K562 (cell line): Measurements from ENCODE around the gene FMOD. TPM values are rescaled to one million over a fixed set of nuclear protein-coding genes. Genes with fewer than 3 reads are reported as not detected.

Experiments used
- ATAC-seq: fragments of 200-7000 bp; cut with Tn5 transposase; 3 replicates; pipeline ENCODE4 v1.9.1; 2020; ENCODE audit warnings: moderate library complexity
- BruUV-seq: library from RNA; stranded (reverse); fragments of 400-500 nt; replicated peaks from 2 replicates; lab custom pipeline; 2021; lab: Mats Ljungman, UMichigan
- CTCF ChIA-PET: fragments of 300-600 bp; formaldehyde crosslinking; extraction: SDS; loops from one replicate; lab custom pipeline; 2021; ENCODE audit warnings: low intra/inter-chr PET ratio; lab: Yijun Ruan, JAX
- POLR2A ChIA-PET: fragments of 300-600, 350-650 bp; sonication (Branson Sonifier 250); formaldehyde crosslinking; extraction: SDS; loops from one replicate; lab custom pipeline; 2021; ENCODE audit warnings: antibody characterized with exemption, inconsistent platforms; lab: Yijun Ruan, JAX
- DNase-seq, 4 experiments: peaks; one replicate each; pipeline versions ENCODE4 v3.0.0 to v3.0.0-alpha.2; 2011 to 2018; ENCODE audit warnings: low spot score in 3 of 4, mixed read lengths in 3 of 4; ENCODE audit errors: extremely low read depth in 1 of 4
- FAIRE-seq: peaks from 2 replicates; lab custom pipeline; 2011; peaks lifted over from hg19 to GRCh38; lab: Jason Lieb, UNC
- H2AFZ ChIP-seq: 2 replicates; pipeline ENCODE4 v1.6.0; 2011; ENCODE audit warnings: low read depth, low read length, control low read depth, inconsistent platforms
- H3K27ac ChIP-seq: fragments of 200-600 bp; 3 replicates; pipeline ENCODE4 v1.8.0; 2011; ENCODE audit warnings: low read depth, mild to moderate bottlenecking, control low read depth, inconsistent platforms, low read length, moderate library complexity, mixed read lengths; ENCODE audit errors: extremely low read depth
- H3K27me3 ChIP-seq, 2 experiments: fragments of 300-600 bp in 1 of 2; 2 replicates in 1 of 2; 3 replicates in 1 of 2; pipeline versions ENCODE4 v1.6.0 to v1.8.0; 2011; ENCODE audit warnings: inconsistent platforms in 2 of 2, low read length in 2 of 2, mild to moderate bottlenecking in 1 of 2, mixed read lengths in 1 of 2, moderate library complexity in 1 of 2; ENCODE audit not compliant: control insufficient read depth in 2 of 2, insufficient read depth in 2 of 2
- H3K36me3 ChIP-seq: fragments of 300-600 bp; 3 replicates; pipeline ENCODE4 v1.8.0; 2011; ENCODE audit warnings: mild to moderate bottlenecking, low read length, inconsistent platforms; ENCODE audit not compliant: control insufficient read depth, insufficient read depth
- H3K4me1 ChIP-seq, 2 experiments: fragments of 200-600 bp in 1 of 2; replicated peaks in 1 of 2; 2 replicates in 1 of 2; 3 replicates in 1 of 2; pipeline versions ENCODE4 v1.5.1 to v1.8.0; 2011; ENCODE audit warnings: inconsistent platforms in 2 of 2, low read length in 2 of 2, mild to moderate bottlenecking in 1 of 2, mixed read lengths in 1 of 2, moderate library complexity in 1 of 2; ENCODE audit not compliant: control insufficient read depth in 2 of 2, insufficient read depth in 2 of 2
- H3K4me2 ChIP-seq: 2 replicates; pipeline ENCODE4 v1.6.1; 2011; ENCODE audit warnings: low read length, control low read depth, inconsistent platforms, mixed read lengths; ENCODE audit not compliant: insufficient read depth
- H3K4me3 ChIP-seq: fragments of 200-600 bp; sonication (generic), shearing (Covaris generic); 2 replicates; pipeline ENCODE4 v1.5.1; 2016; ENCODE audit warnings: control low read depth, inconsistent platforms
- H3K79me2 ChIP-seq: fragments of 200-600 bp; 3 replicates; pipeline ENCODE4 v1.8.0; 2011; ENCODE audit warnings: low read length, inconsistent platforms; ENCODE audit not compliant: control insufficient read depth, insufficient read depth
- H3K9ac ChIP-seq, 2 experiments: 2 replicates each; pipeline versions ENCODE4 v1.6.0 to v1.6.1; 2011; ENCODE audit warnings: low read depth in 2 of 2, low read length in 2 of 2, control low read depth in 1 of 2, inconsistent platforms in 1 of 2, mild to moderate bottlenecking in 1 of 2, mixed read lengths in 1 of 2; ENCODE audit not compliant: insufficient read depth in 1 of 2
- H3K9me1 ChIP-seq: one replicate; pipeline ENCODE4 v1.6.0; 2011; ENCODE audit warnings: inconsistent platforms, mild to moderate bottlenecking, low read length, moderate library complexity; ENCODE audit not compliant: control insufficient read depth, insufficient read depth
- H3K9me3 ChIP-seq: replicated peaks from 2 replicates; pipeline ENCODE4 v1.5.1; 2011; ENCODE audit warnings: low read depth, low read length, inconsistent platforms; ENCODE audit not compliant: control insufficient read depth, insufficient read depth
- H4K20me1 ChIP-seq: replicated peaks from 2 replicates; pipeline ENCODE4 v1.6.1; 2011; ENCODE audit warnings: low read length, inconsistent platforms, mixed read lengths; ENCODE audit not compliant: control insufficient read depth, insufficient read depth
- ARID2 ChIP-seq: fragments of 450-650 bp; IDR thresholded peaks from 2 replicates; pipeline ENCODE4 v1.6.1; 2017; ENCODE audit warnings: antibody characterized with exemption, mild to moderate bottlenecking
- BCL6 ChIP-seq: fragments of 250-450 bp; sonication (Bioruptor Pico); IDR thresholded peaks from 2 replicates; pipeline ENCODE4 v1.4.0; 2020
- E2F4 ChIP-seq: sonication (generic); formaldehyde crosslinking; IDR thresholded peaks from 2 replicates; pipeline ENCODE4 v1.8.0; 2022; ENCODE audit warnings: mild to moderate bottlenecking, low read depth, missing genetic modification reagents
- ETV5 ChIP-seq: sonication (generic); formaldehyde crosslinking; IDR thresholded peaks from 2 replicates; pipeline ENCODE4 v1.4.0; 2020; ENCODE audit warnings: low read depth, mild to moderate bottlenecking, missing genetic modification reagents
- HNRNPUL1 ChIP-seq: fragments of 200-400 bp; formaldehyde crosslinking; IDR thresholded peaks from 2 replicates; pipeline ENCODE4 v1.6.1; 2017; ENCODE audit warnings: low read length
- KLF6 ChIP-seq: fragments of 250-450 bp; sonication (Bioruptor Pico); IDR thresholded peaks from 2 replicates; pipeline ENCODE4 v1.4.0; 2020; ENCODE audit warnings: mild to moderate bottlenecking, moderate library complexity, borderline replicate concordance
- MAFF ChIP-seq: IDR thresholded peaks from 2 replicates; pipeline ENCODE4 v1.6.1; 2012; ENCODE audit warnings: low read length, improper control_type of control experiment
- MEF2D ChIP-seq: conservative IDR thresholded peaks from 2 replicates; pipeline ENCODE4 v1.6.1; 2016; ENCODE audit warnings: low read depth, missing genetic modification characterization, missing compliant biosample characterization
- MXI1 ChIP-seq: IDR thresholded peaks from 2 replicates; pipeline ENCODE4 v1.6.1; 2011; ENCODE audit warnings: low read depth, mild to moderate bottlenecking, improper control_type of control experiment, low read length
- NR2F6 ChIP-seq: fragments of 450-650 bp; formaldehyde crosslinking; IDR thresholded peaks from 2 replicates; pipeline ENCODE4 v1.4.0; 2020; ENCODE audit warnings: mild to moderate bottlenecking
- PRMT5 ChIP-seq: sonication (generic); formaldehyde crosslinking; IDR thresholded peaks from 2 replicates; pipeline ENCODE4 v1.5.0; 2020; ENCODE audit warnings: missing genetic modification reagents
- SMAD2 ChIP-seq: fragments of 150-350 bp; IDR thresholded peaks from 2 replicates; pipeline ENCODE4 v1.6.1; 2014; ENCODE audit warnings: low read depth, mild to moderate bottlenecking, low read length
- TAF7 ChIP-seq: fragments of 450-650 bp; IDR thresholded peaks from 2 replicates; pipeline ENCODE4 v1.6.1; 2016; ENCODE audit warnings: missing genetic modification characterization, missing compliant biosample characterization
- TBL1XR1 ChIP-seq, 2 experiments: IDR thresholded peaks; 2 replicates each; pipeline ENCODE4 v1.6.1; 2012; ENCODE audit warnings: improper control_type of control experiment in 2 of 2, low read length in 2 of 2, mild to moderate bottlenecking in 1 of 2
- U2AF2 ChIP-seq: fragments of 200-400 bp; formaldehyde crosslinking; optimal IDR thresholded peaks from 2 replicates; pipeline ENCODE3; 2017; ENCODE audit warnings: low read depth, mild to moderate bottlenecking, low read length
- ZNF175 ChIP-seq: fragments of 200-800 bp; sonication (Bioruptor generic); IDR thresholded peaks from 2 replicates; pipeline ENCODE4 v1.6.1; 2016; ENCODE audit warnings: low read depth, mild to moderate bottlenecking, missing genetic modification characterization, missing compliant biosample characterization
- WGBS: fragments of 100-300 bp; shearing (Covaris generic); methylation state at CpG from one replicate; pipeline ENCODE4 v1.1.6; 2016; ENCODE audit warnings: low coverage, mixed read lengths; ENCODE audit not compliant: insufficient coverage; ENCODE audit errors: missing lambda C conversion rate; 5-methylcytosine and 5-hydroxymethylcytosine counted together
- in situ Hi-C: fragments of 300-500 bp; cut with MboI; formaldehyde crosslinking; loops from 4 replicates; pipeline ENCODE4 v1.15.0; 2018; ENCODE audit warnings: inconsistent platforms, mixed read lengths
- intact Hi-C: fragments of 100-400 bp; cut with micrococcal nuclease; formaldehyde crosslinking; loops from 2 replicates; pipeline ENCODE4 v1.14.2; 2022
- polyA plus RNA-seq, 8 experiments: library from polyadenylated mRNA; depleted of rRNA in 4 of 8; stranded (reverse) in 5 of 8; unstranded in 3 of 8; fragments of >200 nt; fragmentation: Nextera tagmentation in 2 of 8; fragmentation: Illumina TruSeq in 1 of 8; extraction: Ambion mirVana in 2 of 8; extraction: Trizol in 1 of 8; gene quantifications; 2 replicates each; pipeline versions ENCODE4 v1.2.1 to v1.2.3, GENCODE V29; 2011 to 2014; ENCODE audit warnings: inconsistent platforms in 1 of 8, missing spikeins in 1 of 8
- total RNA-seq, 7 experiments: library from RNA; depleted of rRNA in 6 of 7; stranded (reverse); fragments of >200 nt in 6 of 7; fragmentation: Illumina TruSeq in 2 of 7; extraction: Trizol in 2 of 7; gene quantifications; 2 replicates each; pipeline versions ENCODE4 v1.2.1 to v1.2.3, GENCODE V29; 2011 to 2021; ENCODE audit warnings: low replicate concordance in 1 of 7
- TF ChIP-seq, protein P1 (sequence below): fragments of 250-450 bp; sonication (Bioruptor Pico); IDR thresholded peaks from 2 replicates; pipeline ENCODE4 v1.5.0; 2022; ENCODE audit warnings: mild to moderate bottlenecking
- TF ChIP-seq, protein P2 (sequence below): fragments of 450-650 bp; conservative IDR thresholded peaks from 2 replicates; pipeline ENCODE4 v1.6.1; 2016; ENCODE audit warnings: missing genetic modification characterization, low read depth, mild to moderate bottlenecking, missing compliant biosample characterization, moderate library complexity

FMOD gene
- total and polyA plus RNA-seq, 9 of the 15 experiments (the other 6 are each of a cell fraction or from before 2014, with no cell fraction given) = 0.03 to 0.13 (median 0.03) TPM; not detected in 6

GRCh38 chr1:203378556-203379245 is 27.8 kb upstream of the FMOD start (continued):
- TF ChIP-seq, protein P1, sequence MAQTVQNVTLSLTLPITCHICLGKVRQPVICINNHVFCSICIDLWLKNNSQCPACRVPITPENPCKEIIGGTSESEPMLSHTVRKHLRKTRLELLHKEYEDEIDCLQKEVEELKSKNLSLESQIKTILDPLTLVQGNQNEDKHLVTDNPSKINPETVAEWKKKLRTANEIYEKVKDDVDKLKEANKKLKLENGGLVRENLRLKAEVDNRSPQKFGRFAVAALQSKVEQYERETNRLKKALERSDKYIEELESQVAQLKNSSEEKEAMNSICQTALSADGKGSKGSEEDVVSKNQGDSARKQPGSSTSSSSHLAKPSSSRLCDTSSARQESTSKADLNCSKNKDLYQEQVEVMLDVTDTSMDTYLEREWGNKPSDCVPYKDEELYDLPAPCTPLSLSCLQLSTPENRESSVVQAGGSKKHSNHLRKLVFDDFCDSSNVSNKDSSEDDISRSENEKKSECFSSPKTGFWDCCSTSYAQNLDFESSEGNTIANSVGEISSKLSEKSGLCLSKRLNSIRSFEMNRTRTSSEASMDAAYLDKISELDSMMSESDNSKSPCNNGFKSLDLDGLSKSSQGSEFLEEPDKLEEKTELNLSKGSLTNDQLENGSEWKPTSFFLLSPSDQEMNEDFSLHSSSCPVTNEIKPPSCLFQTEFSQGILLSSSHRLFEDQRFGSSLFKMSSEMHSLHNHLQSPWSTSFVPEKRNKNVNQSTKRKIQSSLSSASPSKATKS (CRISPR knock-in tag) = no peak
- TF ChIP-seq, all 486 proteins: peak for 0

- no peak for ATAC-seq
- FAIRE-seq = no peak
- DNase-seq = no peak
- POLR2A ChIA-PET = interaction anchor here (1.2 to 1.4 kb wide), 2 partner anchors 9 to 62 kb away, joined by 3 to 5 read pairs; no protein-coding TSS in a partner anchor
- no peak overlapping the region for H3K4me2 ChIP-seq
- no peaks in the 10 kb centered on the region for H3K4me1 ChIP-seq
- no peaks in the 10 kb centered on the region for H3K9me3 ChIP-seq
- H3K4me3 ChIP-seq = no peak overlapping the region
- no peaks in the 10 kb centered on the region for H3K9me1 ChIP-seq
- H3K27ac ChIP-seq = no peak overlapping the region
- WGBS = 0% methylated on average over 1 of the region's 1 CpG
- intact Hi-C loops = no loop called here
- H3K79me2 ChIP-seq = no peaks in the 10 kb centered on the region
- H2AFZ ChIP-seq = no peak overlapping the region
- H3K36me3 ChIP-seq = no peaks in the 10 kb centered on the region
- no peak overlapping the region for H3K9ac ChIP-seq
- H4K20me1 ChIP-seq = no peaks in the 10 kb centered on the region
- H3K27me3 ChIP-seq = peaks cover 6 to 28% of the 10 kb centered on the region in 2 experiments
- CTCF ChIA-PET = no interaction called here
- in situ Hi-C loops = no loop called here
- BruUV-seq = no TSS peak
- TF ChIP-seq BCL6 (CRISPR knock-in tag) = no peak
- no peak for TF ChIP-seq MEF2D (tag)
- no peak for TF ChIP-seq U2AF2
- TF ChIP-seq SMAD2 = no peak
- no peak for TF ChIP-seq ZNF175 (CRISPR knock-in tag)
- TF ChIP-seq TAF7 = no peak
- no peak for TF ChIP-seq MXI1
- TF ChIP-seq TBL1XR1 (IDR thresholded peaks at IDR 0.05; ENCODE audit: low read length in 2 of 2) = no peak
- no peak for TF ChIP-seq MAFF
- TF ChIP-seq, protein P2, sequence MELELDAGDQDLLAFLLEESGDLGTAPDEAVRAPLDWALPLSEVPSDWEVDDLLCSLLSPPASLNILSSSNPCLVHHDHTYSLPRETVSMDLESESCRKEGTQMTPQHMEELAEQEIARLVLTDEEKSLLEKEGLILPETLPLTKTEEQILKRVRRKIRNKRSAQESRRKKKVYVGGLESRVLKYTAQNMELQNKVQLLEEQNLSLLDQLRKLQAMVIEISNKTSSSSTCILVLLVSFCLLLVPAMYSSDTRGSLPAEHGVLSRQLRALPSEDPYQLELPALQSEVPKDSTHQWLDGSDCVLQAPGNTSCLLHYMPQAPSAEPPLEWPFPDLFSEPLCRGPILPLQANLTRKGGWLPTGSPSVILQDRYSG = no peak
- no peak for TF ChIP-seq HNRNPUL1
- TF ChIP-seq PRMT5 (CRISPR knock-in tag) = no peak
- TF ChIP-seq ARID2 = no peak
- no peak for TF ChIP-seq NR2F6
- no peak for TF ChIP-seq E2F4 (CRISPR knock-in tag)
- no peak for TF ChIP-seq KLF6
- no peak for TF ChIP-seq ETV5 (CRISPR knock-in tag)
These were observed 23.1 kb upstream of the FMOD start for GRCh38 chr1:203373991-203374390.
